Osteocyte (in vitro differentiated cells): ENCODE measurements around the gene CRYBA2. TPM values are rescaled to one million over a fixed set of nuclear protein-coding genes. Genes with fewer than 3 reads are reported as not detected.

Source experiments
- DNase-seq: peaks from one replicate; pipeline ENCODE4 v3.0.0; 2021; ENCODE audit warnings: mixed read lengths; ENCODE audit not compliant: unreplicated experiment; ENCODE audit errors: extremely low spot score
- H3K27ac Mint-ChIP-seq: one replicate; pipeline ENCODE4 v1.8.0; 2021; ENCODE audit warnings: mild to moderate bottlenecking, mixed read lengths; ENCODE audit not compliant: unreplicated experiment
- H3K27me3 Mint-ChIP-seq: one replicate; pipeline ENCODE4 v1.8.0; 2021; ENCODE audit warnings: mixed read lengths; ENCODE audit not compliant: unreplicated experiment
- H3K36me3 Mint-ChIP-seq: one replicate; pipeline ENCODE4 v1.8.0; 2021; ENCODE audit warnings: mixed read lengths; ENCODE audit not compliant: unreplicated experiment
- H3K4me1 Mint-ChIP-seq: one replicate; pipeline ENCODE4 v1.8.0; 2021; ENCODE audit warnings: mixed read lengths; ENCODE audit not compliant: unreplicated experiment
- H3K4me3 Mint-ChIP-seq: one replicate; pipeline ENCODE4 v1.8.0; 2021; ENCODE audit warnings: mild to moderate bottlenecking, moderate library complexity, mixed read lengths; ENCODE audit not compliant: unreplicated experiment
- H3K9me3 Mint-ChIP-seq: one replicate; pipeline ENCODE4 v1.8.0; 2021; ENCODE audit warnings: mixed read lengths; ENCODE audit not compliant: unreplicated experiment
- total RNA-seq: library from RNA; stranded (reverse); gene quantifications from 2 replicates; pipeline ENCODE4 v1.2.1, GENCODE V29; 2021
- TF ChIP-seq, protein P1 (sequence below): fragments of 200-600 bp; sonication (generic); IDR thresholded peaks from 2 replicates; pipeline ENCODE4 v1.5.0; 2021; ENCODE audit warnings: antibody characterized with exemption, mild to moderate bottlenecking, moderate library complexity

The CRYBA2 gene
- total RNA-seq, 1 donor from 2014 or later: not detected

- no peak overlapping the region for H3K27ac Mint-ChIP-seq
- TF ChIP-seq, protein P1, sequence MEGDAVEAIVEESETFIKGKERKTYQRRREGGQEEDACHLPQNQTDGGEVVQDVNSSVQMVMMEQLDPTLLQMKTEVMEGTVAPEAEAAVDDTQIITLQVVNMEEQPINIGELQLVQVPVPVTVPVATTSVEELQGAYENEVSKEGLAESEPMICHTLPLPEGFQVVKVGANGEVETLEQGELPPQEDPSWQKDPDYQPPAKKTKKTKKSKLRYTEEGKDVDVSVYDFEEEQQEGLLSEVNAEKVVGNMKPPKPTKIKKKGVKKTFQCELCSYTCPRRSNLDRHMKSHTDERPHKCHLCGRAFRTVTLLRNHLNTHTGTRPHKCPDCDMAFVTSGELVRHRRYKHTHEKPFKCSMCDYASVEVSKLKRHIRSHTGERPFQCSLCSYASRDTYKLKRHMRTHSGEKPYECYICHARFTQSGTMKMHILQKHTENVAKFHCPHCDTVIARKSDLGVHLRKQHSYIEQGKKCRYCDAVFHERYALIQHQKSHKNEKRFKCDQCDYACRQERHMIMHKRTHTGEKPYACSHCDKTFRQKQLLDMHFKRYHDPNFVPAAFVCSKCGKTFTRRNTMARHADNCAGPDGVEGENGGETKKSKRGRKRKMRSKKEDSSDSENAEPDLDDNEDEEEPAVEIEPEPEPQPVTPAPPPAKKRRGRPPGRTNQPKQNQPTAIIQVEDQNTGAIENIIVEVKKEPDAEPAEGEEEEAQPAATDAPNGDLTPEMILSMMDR: no peak
- no peak overlapping the region for H3K4me3 Mint-ChIP-seq
- peaks cover 76% of the 10 kb centered on the region for H3K27me3 Mint-ChIP-seq
- DNase-seq: no peak
- no peaks in the 10 kb centered on the region for H3K9me3 Mint-ChIP-seq
- no peaks in the 10 kb centered on the region for H3K36me3 Mint-ChIP-seq
- peaks cover 17% of the 10 kb centered on the region for H3K4me1 Mint-ChIP-seq
These were observed 31.3 kb downstream of the CRYBA2 start for GRCh38 chr2:218961651-218962570.

GRCh38 chr2:218961229-218961628, 32.0 kb downstream of the CRYBA2 start:
- no peak overlapping the region for H3K4me3 Mint-ChIP-seq
- H3K36me3 Mint-ChIP-seq: no peaks in the 10 kb centered on the region
- no peak for DNase-seq
- H3K4me1 Mint-ChIP-seq: peaks cover 17% of the 10 kb centered on the region
- H3K27me3 Mint-ChIP-seq: peaks cover 78% of the 10 kb centered on the region
- H3K9me3 Mint-ChIP-seq: no peaks in the 10 kb centered on the region
- TF ChIP-seq, protein P1: no peak
- no peak overlapping the region for H3K27ac Mint-ChIP-seq

DNA sequence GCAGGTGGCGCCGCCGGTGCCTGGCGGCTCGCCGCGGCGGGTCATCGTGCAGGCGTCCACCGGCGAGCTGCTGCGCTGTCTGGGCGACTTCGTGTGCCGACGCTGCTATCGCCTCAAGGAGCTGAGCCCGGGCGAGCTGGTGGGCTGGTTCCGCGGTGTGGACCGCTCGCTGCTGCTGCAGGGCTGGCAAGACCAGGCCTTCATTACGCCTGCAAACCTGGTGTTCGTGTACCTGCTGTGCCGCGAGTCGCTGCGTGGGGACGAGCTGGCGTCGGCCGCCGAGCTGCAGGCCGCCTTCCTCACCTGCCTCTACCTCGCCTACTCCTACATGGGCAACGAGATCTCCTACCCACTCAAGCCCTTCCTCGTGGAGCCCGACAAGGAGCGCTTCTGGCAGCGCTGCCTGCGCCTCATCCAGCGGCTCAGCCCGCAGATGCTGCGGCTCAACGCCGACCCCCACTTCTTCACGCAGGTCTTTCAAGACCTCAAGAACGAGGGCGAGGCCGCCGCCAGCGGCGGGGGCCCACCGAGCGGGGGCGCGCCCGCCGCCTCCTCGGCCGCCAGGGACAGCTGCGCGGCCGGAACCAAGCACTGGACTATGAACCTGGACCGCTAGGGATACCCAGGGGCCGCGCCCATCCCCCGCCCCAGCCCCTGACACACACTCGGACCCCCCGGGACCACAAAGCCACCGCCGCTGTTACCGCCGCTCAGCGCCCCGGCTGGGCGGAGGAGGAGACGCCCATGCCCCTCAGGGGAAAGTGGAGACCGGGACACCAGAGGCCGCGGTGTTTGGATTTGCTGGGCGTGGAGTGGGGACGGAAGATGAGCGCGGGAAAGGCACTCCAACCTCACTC, 32.7 kb downstream of the CRYBA2 start:
- peaks cover 80% of the 10 kb centered on the region for H3K27me3 Mint-ChIP-seq
- H3K4me1 Mint-ChIP-seq: peaks cover 17% of the 10 kb centered on the region

GRCh38 chr2:218959761-218960308, 33.4 kb downstream of the CRYBA2 start:
- Mint-ChIP-seq H3K4me1 (peaks cover 17% of the 10 kb centered on the region), H3K36me3 (no peaks in the 10 kb centered on the region), H3K27me3 (peaks cover 82% of the 10 kb centered on the region), H3K9me3 (no peaks in the 10 kb centered on the region), H3K27ac (no peak overlapping the region), H3K4me3 (no peak overlapping the region)
- DNase-seq: no peak
- TF ChIP-seq, protein P1: no peak

More for the DNA sequence above, 32.7 kb downstream of the CRYBA2 start:
- TF ChIP-seq, protein P1: no peak
- no peak for DNase-seq
- no peaks in the 10 kb centered on the region for H3K9me3 Mint-ChIP-seq
- H3K4me3 Mint-ChIP-seq: no peak overlapping the region
- no peaks in the 10 kb centered on the region for H3K36me3 Mint-ChIP-seq
- no peak overlapping the region for H3K27ac Mint-ChIP-seq
